Skeletal muscle tissue (tissue), 4 donors: ENCODE data around the gene WNT16. TPM values are rescaled to one million over a fixed set of nuclear protein-coding genes. Genes with fewer than 3 reads are reported as not detected.

Experiments used
- H3K27ac ChIP-seq: one replicate; pipeline ENCODE4 v1.7.0; 2013; ENCODE audit warnings: mild to moderate bottlenecking, low read depth, low read length, inconsistent platforms
- H3K27me3 ChIP-seq, 3 donors: one replicate each; pipeline ENCODE4 v1.7.0; 2013; ENCODE audit warnings: low read length in 3 of 3; ENCODE audit not compliant: control insufficient read depth in 3 of 3, insufficient read depth in 3 of 3
- H3K36me3 ChIP-seq, 3 donors: one replicate each; pipeline ENCODE4 v1.7.0; 2013; ENCODE audit warnings: low read length in 3 of 3; ENCODE audit not compliant: control insufficient read depth in 3 of 3, insufficient read depth in 3 of 3
- H3K4me1 ChIP-seq, 3 donors: one replicate each; pipeline ENCODE4 v1.7.0; 2013; ENCODE audit warnings: low read length in 3 of 3, mild to moderate bottlenecking in 3 of 3; ENCODE audit not compliant: control insufficient read depth in 3 of 3, insufficient read depth in 3 of 3
- H3K4me3 ChIP-seq, 3 donors: one replicate each; pipeline ENCODE4 v1.7.0; 2013; ENCODE audit warnings: low read length in 3 of 3
- H3K9ac ChIP-seq, 3 donors: one replicate each; pipeline ENCODE4 v1.7.0; 2013; ENCODE audit warnings: low read length in 3 of 3, mild to moderate bottlenecking in 3 of 3, moderate library complexity in 2 of 3, low read depth in 1 of 3
- H3K9me3 ChIP-seq, 3 donors: one replicate each; pipeline ENCODE4 v1.7.0; 2013; ENCODE audit warnings: low read length in 3 of 3; ENCODE audit not compliant: control insufficient read depth in 3 of 3
- total RNA-seq: library from RNA; depleted of rRNA; stranded (reverse); fragments of >200 nt; gene quantifications from one replicate; pipeline ENCODE4 v1.2.3, GENCODE V29; 2014
- donor health status: Osteomylitis.

WNT16 gene
- total RNA-seq, 1 donor from 2014 or later = 1.0 TPM

DNA sequence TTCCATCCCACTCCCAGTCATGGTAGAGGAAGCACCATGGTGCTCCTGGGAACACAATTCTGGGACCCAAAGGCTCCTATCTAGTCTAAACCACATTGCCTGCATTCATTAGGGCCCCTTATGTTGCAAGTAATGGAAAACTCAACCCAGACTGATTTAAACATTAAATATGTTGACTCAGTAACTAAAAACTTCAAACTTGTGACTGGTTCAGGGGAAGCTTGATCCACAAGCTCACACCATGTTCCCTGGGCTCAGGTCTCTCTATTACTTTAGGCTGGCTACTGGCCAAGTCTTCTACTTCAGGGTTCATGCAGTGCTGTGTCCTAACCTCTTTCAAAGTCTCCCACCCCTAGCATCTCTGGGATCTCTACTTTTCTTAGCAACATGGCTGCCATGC is 13.1 kb downstream of the WNT16 start:
- Histone ChIP-seq H3K4me3 (no peak overlapping the region), H3K9ac (no peak overlapping the region), H3K27ac (no peak overlapping the region), H3K4me1 (peaks cover 0 to 4% (median 0%) of the 10 kb centered on the region in 3 donors), H3K9me3 (no peaks in the 10 kb centered on the region), H3K27me3 (no peaks in the 10 kb centered on the region), H3K36me3 (peaks cover 0 to 4% (median 0%) of the 10 kb centered on the region in 3 donors)

DNA sequence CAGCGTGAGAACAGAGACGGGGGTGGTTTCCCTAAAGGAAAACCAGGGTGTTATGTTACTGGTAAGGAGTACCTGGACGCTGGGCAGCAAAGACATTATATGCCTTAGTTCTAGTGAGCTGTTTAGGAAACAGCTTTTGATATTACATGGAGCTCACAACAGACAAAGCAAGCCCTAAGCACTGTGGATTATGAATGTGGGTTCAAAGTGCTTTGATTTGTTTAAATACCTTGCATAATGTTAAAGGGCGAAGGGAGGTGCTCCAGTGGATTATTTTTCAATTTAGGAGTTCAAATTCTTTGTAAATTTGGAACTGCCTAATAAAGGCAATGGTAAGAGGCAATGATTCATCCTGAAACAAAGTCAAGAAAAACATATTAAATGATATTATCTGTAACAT is 13.8 kb downstream of the WNT16 start:
- Histone ChIP-seq H3K36me3 (peaks cover 0 to 8% (median 4%) of the 10 kb centered on the region in 3 donors), H3K4me3 (no peak overlapping the region), H3K4me1 (peaks cover 0 to 4% (median 0%) of the 10 kb centered on the region in 3 donors), H3K27me3 (no peaks in the 10 kb centered on the region), H3K9ac (no peak overlapping the region), H3K9me3 (no peaks in the 10 kb centered on the region), H3K27ac (no peak overlapping the region)

DNA sequence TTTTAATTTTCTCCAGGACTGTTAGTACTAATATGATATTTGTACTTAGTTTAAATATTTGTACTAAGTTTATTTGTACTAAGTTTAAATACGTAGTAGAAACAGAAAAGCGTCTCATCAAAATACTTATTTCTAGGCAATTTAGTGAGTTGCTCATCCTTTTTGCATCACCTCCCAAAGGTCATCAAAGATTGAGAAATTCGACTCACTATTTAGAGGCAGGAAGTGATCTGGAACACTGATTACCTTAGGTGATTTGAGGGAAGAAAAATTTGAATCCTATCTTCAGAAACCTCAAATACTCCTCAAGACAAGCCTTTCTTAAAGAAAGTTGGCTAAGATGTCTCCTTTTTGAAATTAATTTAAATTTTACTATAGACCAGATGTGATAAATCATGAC is 14.5 kb downstream of the WNT16 start:
- Histone ChIP-seq H3K27ac (no peak overlapping the region), H3K9me3 (no peaks in the 10 kb centered on the region), H3K4me3 (no peak overlapping the region), H3K36me3 (peaks cover 0 to 8% (median 4%) of the 10 kb centered on the region in 3 donors), H3K4me1 (peaks cover 0 to 4% (median 0%) of the 10 kb centered on the region in 3 donors), H3K27me3 (no peaks in the 10 kb centered on the region), H3K9ac (no peak overlapping the region)

DNA sequence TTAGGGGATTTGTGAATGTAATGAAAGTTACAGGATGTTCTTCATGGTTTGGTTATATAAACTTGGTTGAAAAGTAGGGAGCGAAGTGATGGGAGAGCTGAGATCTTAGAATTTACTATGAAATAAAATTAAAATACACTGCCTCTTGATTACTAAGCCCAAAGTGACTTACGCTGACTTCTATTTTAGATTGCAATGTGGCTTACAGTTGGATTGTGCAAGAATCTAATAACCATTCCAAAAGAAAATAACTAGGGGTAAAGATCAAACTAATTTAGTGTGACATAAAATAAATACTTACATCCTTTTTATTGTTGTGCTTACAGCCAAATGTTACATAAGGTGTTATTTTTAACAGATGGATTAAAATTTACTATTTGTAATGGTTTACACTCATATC is 15.3 kb downstream of the WNT16 start:
- no peaks in the 10 kb centered on the region for H3K27me3 ChIP-seq
- peaks cover 0 to 4% (median 0%) of the 10 kb centered on the region in 3 donors for H3K4me1 ChIP-seq
- H3K36me3 ChIP-seq = peaks cover 0 to 8% (median 4%) of the 10 kb centered on the region in 3 donors
- no peak overlapping the region for H3K9ac ChIP-seq
- no peaks in the 10 kb centered on the region for H3K9me3 ChIP-seq
- no peak overlapping the region for H3K4me3 ChIP-seq
- no peak overlapping the region for H3K27ac ChIP-seq

DNA sequence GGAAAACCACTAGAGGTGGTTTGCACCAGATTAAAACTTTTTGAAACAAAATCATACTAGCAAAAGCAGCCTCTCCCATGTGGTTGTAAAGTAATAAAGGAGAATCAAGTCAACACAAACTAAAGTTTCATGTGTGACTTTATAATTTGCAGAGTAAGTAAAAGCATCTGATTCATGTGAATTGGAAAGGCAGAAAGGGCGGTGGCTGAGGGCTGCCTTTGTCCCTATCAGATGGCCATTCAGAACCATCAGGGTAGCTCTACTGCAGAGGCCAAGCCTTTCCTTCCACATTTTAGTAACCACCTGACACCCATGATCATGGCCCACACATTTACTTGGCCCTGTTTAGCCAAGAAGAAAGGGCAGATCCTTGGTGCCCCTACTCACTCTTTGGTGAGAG is 15.7 kb downstream of the WNT16 start:
- Histone ChIP-seq H3K4me1 (peaks cover 0 to 4% (median 0%) of the 10 kb centered on the region in 3 donors), H3K9ac (no peak overlapping the region), H3K9me3 (no peaks in the 10 kb centered on the region), H3K4me3 (no peak overlapping the region), H3K36me3 (peaks cover 0 to 8% (median 4%) of the 10 kb centered on the region in 3 donors), H3K27ac (no peak overlapping the region), H3K27me3 (no peaks in the 10 kb centered on the region)

DNA sequence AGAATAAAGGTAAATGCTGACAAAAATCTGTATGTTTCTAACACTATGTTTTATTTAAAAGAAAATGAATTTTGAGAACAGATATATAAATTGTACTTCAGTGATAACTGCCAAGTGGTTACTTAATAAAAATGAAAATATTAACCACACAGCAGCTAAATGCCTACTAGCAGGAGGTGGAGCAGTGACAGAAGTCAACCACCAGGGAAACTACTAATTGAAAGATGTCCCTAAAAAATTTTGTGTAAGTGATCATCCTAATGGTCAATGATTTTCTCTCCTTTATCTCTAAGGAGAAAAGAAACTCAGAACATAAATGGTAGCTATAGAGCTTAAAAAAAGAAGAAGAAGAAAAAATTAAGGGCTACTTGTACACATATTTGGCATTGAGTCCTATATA is 22.9 kb downstream of the WNT16 start:
- H3K4me3 ChIP-seq = no peak overlapping the region
- H3K4me1 ChIP-seq = no peaks in the 10 kb centered on the region
- H3K36me3 ChIP-seq = peaks cover 0 to 12% (median 4%) of the 10 kb centered on the region in 3 donors
- H3K27ac ChIP-seq = no peak overlapping the region
- no peaks in the 10 kb centered on the region for H3K27me3 ChIP-seq
- no peak overlapping the region for H3K9ac ChIP-seq
- H3K9me3 ChIP-seq = no peaks in the 10 kb centered on the region

DNA sequence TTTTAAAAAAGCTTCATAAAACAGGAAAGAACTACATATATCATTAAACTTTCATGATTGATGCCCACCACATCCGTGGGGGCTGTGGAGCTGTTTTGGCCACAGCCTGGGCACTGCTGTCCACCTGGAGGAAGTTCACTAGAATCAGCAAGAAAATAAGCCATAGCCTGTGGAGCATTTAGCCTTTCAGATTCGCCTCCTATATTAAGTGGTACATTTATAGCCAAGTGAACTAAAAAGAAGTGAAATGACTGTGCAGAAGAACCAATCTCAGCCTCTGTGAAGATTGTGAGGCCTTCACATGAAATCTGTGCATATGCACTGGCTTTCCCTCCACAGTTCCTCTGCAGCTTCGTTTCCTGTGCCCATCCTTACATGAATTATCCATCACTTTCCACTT is 23.5 kb downstream of the WNT16 start:
- Histone ChIP-seq H3K9me3 (no peaks in the 10 kb centered on the region), H3K9ac (no peak overlapping the region), H3K27me3 (no peaks in the 10 kb centered on the region), H3K4me1 (no peaks in the 10 kb centered on the region), H3K4me3 (no peak overlapping the region), H3K27ac (no peak overlapping the region), H3K36me3 (peaks cover 0 to 8% (median 2%) of the 10 kb centered on the region in 3 donors)

DNA sequence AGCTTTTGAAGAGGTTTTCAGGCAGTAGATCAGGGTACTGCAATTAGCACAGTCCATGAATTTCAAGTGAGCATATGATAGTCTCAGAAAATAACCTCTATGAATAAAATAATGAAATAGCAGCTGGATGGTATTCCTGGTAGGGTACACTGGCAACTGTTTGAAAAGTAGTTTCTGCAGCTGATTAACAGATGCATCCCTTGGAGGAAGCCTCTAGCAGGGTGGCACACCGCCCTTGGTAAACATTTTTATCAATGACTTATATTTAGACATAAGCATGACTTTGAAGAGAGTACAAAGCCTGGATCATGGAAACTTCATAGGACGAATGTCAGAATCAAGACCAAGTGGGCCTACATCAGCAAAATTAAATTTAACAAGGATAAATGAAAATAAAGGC is 26.8 kb downstream of the WNT16 start:
- Histone ChIP-seq H3K4me1 (no peaks in the 10 kb centered on the region), H3K9me3 (no peaks in the 10 kb centered on the region), H3K27ac (no peak overlapping the region), H3K27me3 (no peaks in the 10 kb centered on the region), H3K9ac (no peak overlapping the region), H3K36me3 (peaks cover 0 to 11% (median 2%) of the 10 kb centered on the region in 3 donors), H3K4me3 (no peak overlapping the region)

DNA sequence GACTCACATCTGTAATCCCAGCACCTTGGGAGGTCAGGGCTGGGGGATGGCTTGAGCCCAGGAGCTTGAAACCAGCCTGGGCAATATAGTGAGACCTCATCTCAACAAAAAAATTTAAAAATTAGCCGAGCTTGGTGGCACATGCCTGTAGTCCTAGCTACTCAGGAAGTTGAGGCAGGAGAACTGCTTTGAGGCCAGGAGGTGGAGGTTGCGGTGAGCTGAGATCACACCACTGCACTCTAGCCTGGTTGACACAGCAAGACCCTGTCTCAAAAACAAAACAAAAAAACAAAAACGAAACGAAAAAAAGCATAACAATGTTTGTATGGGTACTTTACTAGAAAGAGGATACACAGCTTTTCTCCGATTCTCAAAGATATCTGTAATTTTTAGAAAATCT is 31.8 kb downstream of the WNT16 start:
- Histone ChIP-seq H3K27me3 (no peaks in the 10 kb centered on the region), H3K27ac (no peak overlapping the region), H3K4me1 (no peaks in the 10 kb centered on the region), H3K9me3 (no peaks in the 10 kb centered on the region), H3K9ac (no peak overlapping the region), H3K4me3 (no peak overlapping the region), H3K36me3 (peaks cover 0 to 16% (median 2%) of the 10 kb centered on the region in 3 donors)

DNA sequence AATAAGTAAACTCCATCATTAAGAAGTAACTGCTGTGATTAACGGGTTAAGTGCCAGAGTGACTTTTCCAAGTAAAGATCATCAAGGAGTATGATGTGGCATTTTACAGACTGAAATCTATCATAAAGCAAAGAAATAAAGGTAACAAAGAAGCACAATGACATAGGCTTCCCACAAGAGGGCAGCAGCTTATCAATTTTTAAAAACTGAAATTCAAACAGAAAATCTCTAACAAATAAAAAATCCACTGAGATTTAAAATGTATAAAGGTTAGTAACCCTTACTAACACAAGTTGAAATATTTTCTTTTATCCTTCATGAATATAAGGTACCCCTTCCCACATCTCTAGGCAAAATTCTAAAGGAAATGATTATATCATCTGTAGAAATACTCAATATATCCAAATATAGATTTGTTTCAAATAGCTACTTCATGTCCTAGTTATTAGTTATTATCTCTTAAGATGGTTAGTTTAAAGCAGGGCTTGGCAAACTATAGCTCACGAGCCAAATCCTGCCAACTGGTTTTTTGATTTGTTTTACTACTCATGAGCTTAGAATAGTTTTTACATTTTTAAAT is 38.1 kb downstream of the WNT16 start:
- Histone ChIP-seq H3K9ac (no peak overlapping the region), H3K4me3 (no peak overlapping the region), H3K27ac (no peak overlapping the region), H3K36me3 (peaks cover 0 to 8% (median 4%) of the 10 kb centered on the region in 3 donors), H3K4me1 (peaks cover 0 to 4% (median 0%) of the 10 kb centered on the region in 3 donors), H3K27me3 (no peaks in the 10 kb centered on the region), H3K9me3 (no peaks in the 10 kb centered on the region)
